Prostate gland (tissue), 2 donors: ENCODE measurements around the gene TMTC4.

ENCODE experiments used
- CTCF ChIP-seq, 4 experiments: fragments of 200-600 bp in 2 of 4; fragments of 450-650 bp in 2 of 4; sonication (generic) in 2 of 4; IDR thresholded peaks; 1 replicate in 3 of 4; 2 replicates in 1 of 4; pipeline ENCODE4 v1.5.1; 2016 to 2019; ENCODE audit warnings: antibody characterized with exemption in 4 of 4, mild to moderate bottlenecking in 2 of 4, moderate library complexity in 2 of 4
- POLR2A ChIP-seq: fragments of 450-650 bp; IDR thresholded peaks from one replicate; pipeline ENCODE4 v1.6.1; 2016; ENCODE audit warnings: antibody characterized with exemption, mild to moderate bottlenecking
- POLR2AphosphoS5 ChIP-seq: sonication (generic); formaldehyde crosslinking; IDR thresholded peaks from one replicate; pipeline ENCODE4 v1.6.1; 2017; ENCODE audit warnings: antibody characterized with exemption

- TF ChIP-seq CTCF (IDR thresholded peaks at IDR 0.05), result no peak
- no peak for TF ChIP-seq POLR2A
- no peak for TF ChIP-seq POLR2AphosphoS5
Observed at GRCh38 chr13:100633461-100633860, 41.1 kb downstream of the TMTC4 start.
